ENCODE measurements around the gene COL17A1.

COL17A1 gene

GRCh38 chr10:104085801-104086400 lies at the start of gene COL17A1:
Gene COL17A1 (minus strand): TSS chr10:104085880. CDS start chr10:104080673, 5,207 bp downstream.
- DNase-seq (ENCODE audit: low read depth) = no peak

DNA sequence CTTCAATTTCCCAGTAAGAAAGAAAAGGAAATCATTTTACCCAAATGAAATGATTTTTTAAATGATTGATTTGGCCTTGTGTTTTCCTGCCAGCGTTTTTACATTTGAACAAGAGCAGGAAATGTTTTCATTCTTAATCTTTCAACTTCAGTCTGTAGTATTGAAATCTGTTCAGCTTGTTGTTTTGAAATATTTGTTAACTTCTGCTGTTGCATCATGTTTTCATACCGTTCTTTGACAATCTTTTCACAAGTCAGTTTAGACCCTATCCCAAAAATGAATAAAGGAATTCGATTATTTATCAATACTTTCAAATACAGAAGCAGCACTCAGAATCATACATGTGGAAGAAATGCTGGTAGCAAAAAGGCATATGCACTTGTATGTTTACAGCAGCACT lies 44.4 kb upstream of the COL17A1 start:
- DNase-seq (ENCODE audit: low read depth) = no peak

DNA sequence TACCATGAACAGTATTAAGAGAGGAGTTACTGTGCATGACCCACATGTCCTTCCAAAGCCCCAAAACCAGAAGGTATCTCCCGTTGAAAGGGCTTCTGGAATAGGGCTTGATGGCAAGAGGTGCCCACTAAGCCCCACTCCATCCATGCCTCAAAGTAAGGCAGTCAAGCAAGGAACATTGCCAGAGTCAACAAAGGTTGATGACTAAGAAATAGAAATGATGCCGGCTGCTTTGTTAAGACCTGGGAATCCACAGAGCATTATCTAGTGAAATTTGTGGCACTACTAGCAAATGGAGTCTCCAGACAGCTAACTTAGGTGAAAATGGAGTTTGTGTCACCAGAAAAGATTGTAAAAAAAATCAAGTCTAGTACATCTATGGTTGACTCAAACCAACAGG lies 42.5 kb upstream of the COL17A1 start:
- DNase-seq (ENCODE audit: low read depth) = no peak

DNA sequence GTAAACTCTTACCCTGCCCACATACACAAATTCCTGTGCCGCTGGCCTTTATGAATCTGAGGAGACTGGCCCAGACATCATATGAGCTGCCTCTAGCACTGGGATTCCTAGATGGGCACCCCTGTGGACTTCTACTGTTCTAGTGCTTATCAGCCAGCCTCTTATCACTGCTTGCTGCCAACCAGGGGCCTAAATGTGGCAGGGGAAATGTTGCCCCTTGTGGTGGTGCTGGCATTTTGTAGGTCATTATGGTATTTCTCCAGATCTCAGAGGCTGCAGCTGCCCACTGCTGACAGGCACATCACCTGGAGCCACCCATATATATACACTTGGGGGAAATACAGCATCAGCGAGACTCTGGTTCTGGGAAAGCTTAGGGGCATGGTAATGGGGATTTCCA lies 41.7 kb upstream of the COL17A1 start:
- DNase-seq (ENCODE audit: low read depth) = no peak

GRCh38 chr10:104123397-104123796 lies 37.7 kb upstream of the COL17A1 start:
- no peak for DNase-seq (ENCODE audit: low read depth)

- DNase-seq (ENCODE audit: low read depth) = no peak
Observed at GRCh38 chr10:104122225-104123107, 36.8 kb upstream of the COL17A1 start.

- peak; percentile 81 for DNase-seq (ENCODE audit: low read depth)
Observed at GRCh38 chr10:104121485-104122224, 36.0 kb upstream of the COL17A1 start, which contains the start of gene SFR1. Gene SFR1 (plus strand): TSS chr10:104122171. CDS start chr10:104122184, 13 bp downstream.

GRCh38 chr10:104120903-104121484 lies 35.3 kb upstream of the COL17A1 start:
- peak; percentile 85 for DNase-seq (ENCODE audit: low read depth)

- DNase-seq (ENCODE audit: low read depth) = no peak
Observed at GRCh38 chr10:104120512-104120902, 34.8 kb upstream of the COL17A1 start.

DNA sequence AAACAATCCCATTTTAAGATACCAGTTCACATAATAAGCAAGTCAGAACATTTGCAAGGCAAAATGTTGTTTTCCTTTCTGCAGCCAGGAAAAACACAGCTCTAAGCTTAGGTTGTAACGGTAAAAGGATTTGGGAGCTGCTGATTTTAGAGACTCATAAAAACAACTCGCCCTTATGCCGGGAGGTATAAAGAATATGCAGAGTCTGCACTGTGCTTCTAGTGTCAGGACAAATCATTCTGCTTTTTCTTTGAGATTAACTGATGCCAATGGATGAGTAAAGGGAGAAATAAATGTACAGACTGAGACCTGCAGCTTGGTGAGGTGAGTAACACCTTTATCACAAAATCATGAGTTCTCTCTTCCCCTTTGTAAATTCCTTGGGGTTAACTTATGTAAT lies 34.3 kb upstream of the COL17A1 start:
- DNase-seq (ENCODE audit: low read depth) = no peak

GRCh38 chr10:104117839-104118323 lies 32.2 kb upstream of the COL17A1 start:
- DNase-seq (ENCODE audit: low read depth) = no peak

GRCh38 chr10:104113376-104113956 lies 27.8 kb upstream of the COL17A1 start:
- DNase-seq (ENCODE audit: low read depth) = no peak

GRCh38 chr10:104109908-104110662 lies 24.4 kb upstream of the COL17A1 start:
- DNase-seq (ENCODE audit: low read depth) = peak; percentile 79

GRCh38 chr10:104104926-104105325 lies 19.2 kb upstream of the COL17A1 start:
- no peak for DNase-seq (ENCODE audit: low read depth)

DNA sequence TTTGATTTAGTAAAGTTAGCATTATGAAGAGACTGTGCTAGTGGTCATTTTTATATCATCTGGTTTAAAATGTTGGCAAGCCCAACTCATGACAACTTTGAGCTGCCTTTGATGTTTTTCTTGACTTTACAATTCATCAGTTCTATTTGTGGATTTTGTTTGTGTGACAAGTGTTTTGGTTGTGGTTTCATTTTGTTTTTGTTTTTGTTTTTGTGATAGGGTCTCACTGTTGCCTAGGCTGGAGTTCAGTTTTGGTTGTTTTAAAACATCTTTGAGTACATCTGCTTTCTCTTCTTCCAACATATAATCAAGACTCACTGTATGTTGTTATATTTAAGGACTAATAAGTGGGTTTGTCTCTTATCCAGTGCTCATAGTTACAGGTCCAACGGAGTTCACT lies 18.7 kb upstream of the COL17A1 start:
- DNase-seq (ENCODE audit: low read depth) = no peak

GRCh38 chr10:104103956-104104355 lies 18.3 kb upstream of the COL17A1 start:
- DNase-seq (ENCODE audit: low read depth) = no peak

DNA sequence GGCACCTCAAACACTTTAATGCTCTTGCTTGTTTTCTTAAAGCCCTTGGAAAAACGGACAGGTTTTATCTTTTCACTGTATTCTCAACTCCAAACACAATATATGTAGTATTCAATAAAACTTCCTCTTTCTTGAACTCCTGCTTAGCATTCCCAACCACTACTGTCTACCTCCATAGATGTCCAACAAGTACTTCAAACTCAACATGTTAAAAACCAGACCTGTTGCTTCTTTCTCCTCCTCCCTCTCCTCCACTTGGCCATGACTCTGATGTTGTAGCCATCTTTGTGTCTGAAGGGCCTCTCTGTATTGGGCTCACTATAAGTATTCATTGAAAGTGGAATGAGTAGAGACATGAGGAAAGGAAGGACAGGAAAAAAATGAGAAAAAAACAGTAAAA lies 16.2 kb upstream of the COL17A1 start:
- DNase-seq (ENCODE audit: low read depth) = no peak

GRCh38 chr10:104100795-104101194 lies 15.1 kb upstream of the COL17A1 start:
- DNase-seq (ENCODE audit: low read depth) = no peak

- DNase-seq (ENCODE audit: low read depth) = no peak
Observed at GRCh38 chr10:104099941-104100340, 14.3 kb upstream of the COL17A1 start.

- DNase-seq (ENCODE audit: low read depth) = no peak
Observed at GRCh38 chr10:104099269-104099668, 13.6 kb upstream of the COL17A1 start.

GRCh38 chr10:104098358-104098925 lies 12.8 kb upstream of the COL17A1 start:
- DNase-seq (ENCODE audit: low read depth) = no peak

Data from non-pigmented ciliary epithelial cell (primary cell).